GM19351 (cell line): Measurements from ENCODE around the gene MTA3.
"Not testable (repeated sequence)": the region's sequence is repeated elsewhere in the genome, so short reads cannot be mapped to it uniquely, and the experiment has no call there.

Experiments used
- ATAC-seq: cut with Tn5 transposase; IDR thresholded peaks from one replicate; pipeline ENCODE4 v1.9.1; 2021; ENCODE audit warnings: mild to moderate bottlenecking, moderate library complexity; ENCODE audit not compliant: unreplicated experiment

Gene MTA3

GRCh38 chr2:42725657-42726056, 157.2 kb downstream of the MTA3 start:
- no peak for ATAC-seq

- ATAC-seq, result no peak
These were observed 158.2 kb downstream of the MTA3 start for GRCh38 chr2:42726680-42727079.

- not testable (repeated sequence) for ATAC-seq
These were observed 162.9 kb downstream of the MTA3 start for GRCh38 chr2:42731316-42731715.

GRCh38 chr2:42733852-42734251, 165.4 kb downstream of the MTA3 start:
- ATAC-seq, result no peak

GRCh38 chr2:42736598-42737322, 168.3 kb downstream of the MTA3 start:
- ATAC-seq, result no peak

- ATAC-seq, result no peak
These were observed 172.7 kb downstream of the MTA3 start for GRCh38 chr2:42741140-42741539.

- no peak for ATAC-seq
These were observed 174.6 kb downstream of the MTA3 start for GRCh38 chr2:42742740-42743658.

- ATAC-seq, result no peak
These were observed 175.2 kb downstream of the MTA3 start for GRCh38 chr2:42743659-42743990.

GRCh38 chr2:42744545-42745082, 176.2 kb downstream of the MTA3 start:
- ATAC-seq, result no peak

- no peak for ATAC-seq
These were observed 179.0 kb downstream of the MTA3 start for GRCh38 chr2:42747422-42747821.

- no peak for ATAC-seq
These were observed 180.4 kb downstream of the MTA3 start for GRCh38 chr2:42748840-42749239.

GRCh38 chr2:42752314-42752713, 183.9 kb downstream of the MTA3 start:
- ATAC-seq, result peak; percentile 72

- no peak for ATAC-seq
These were observed 184.7 kb downstream of the MTA3 start for GRCh38 chr2:42752816-42753813.

GRCh38 chr2:42754021-42754775, 185.8 kb downstream of the MTA3 start:
- ATAC-seq, result peak; percentile 51

- ATAC-seq, result no peak
These were observed 186.3 kb downstream of the MTA3 start for GRCh38 chr2:42754776-42755140.

- ATAC-seq, result no peak
These were observed 186.9 kb downstream of the MTA3 start for GRCh38 chr2:42755191-42755880.

- no peak for ATAC-seq
These were observed 187.8 kb downstream of the MTA3 start for GRCh38 chr2:42756150-42756775.

- no peak for ATAC-seq
These were observed 188.6 kb downstream of the MTA3 start for GRCh38 chr2:42756966-42757513.
